Caco-2 (cell line): ENCODE measurements around the gene SLC35G6. TPM values are rescaled to one million over a fixed set of nuclear protein-coding genes. Genes with fewer than 3 reads are reported as not detected.

Source experiments
- BruUV-seq: library from RNA; stranded (reverse); fragments of 400-500 nt; replicated peaks from 2 replicates; lab custom pipeline; 2021; lab: Mats Ljungman, UMichigan
- CTCF ChIA-PET: fragments of 300-600 bp; sonication (Branson Sonifier 250); formaldehyde crosslinking; loops from one replicate; lab custom pipeline; 2022; ENCODE audit warnings: antibody characterized with exemption; lab: Charles Lee
- POLR2A ChIA-PET: fragments of 300-600 bp; sonication (Branson Sonifier 250); formaldehyde crosslinking; loops from one replicate; lab custom pipeline; 2022; ENCODE audit warnings: antibody characterized with exemption; lab: Charles Lee
- DNase-seq, 2 experiments: peaks; one replicate each; pipeline versions ENCODE4 v3.0.0 to v3.0.0-alpha.2; 2020 to 2022
- H3K27me3 ChIP-seq: replicated peaks from 2 replicates; pipeline ENCODE4 v1.6.0; 2011; ENCODE audit warnings: low read length; ENCODE audit not compliant: control insufficient read depth, insufficient read depth
- H3K36me3 ChIP-seq: 2 replicates; pipeline ENCODE4 v1.5.1; 2011; ENCODE audit warnings: low read length; ENCODE audit not compliant: control insufficient read depth, insufficient read depth
- H3K4me1 ChIP-seq: fragments of 250-450 bp; sonication (Bioruptor Pico); 2 replicates; pipeline ENCODE4 v1.5.1; 2020; ENCODE audit warnings: mild to moderate bottlenecking
- H3K4me3 ChIP-seq: 2 replicates; pipeline ENCODE4 v1.5.1; 2011; ENCODE audit warnings: low read depth, mild to moderate bottlenecking, control low read depth, low read length
- H3K9me3 ChIP-seq: fragments of 250-450 bp; sonication (Bioruptor Pico); 2 replicates; pipeline ENCODE4 v1.5.1; 2020; ENCODE audit warnings: mild to moderate bottlenecking, moderate library complexity
- H3K27ac Mint-ChIP-seq: one replicate; pipeline ENCODE4 v1.8.0; 2022; ENCODE audit warnings: mixed read lengths; ENCODE audit not compliant: unreplicated experiment
- H3K27me3 Mint-ChIP-seq: one replicate; pipeline ENCODE4 v1.8.0; 2022; ENCODE audit warnings: mixed read lengths; ENCODE audit not compliant: insufficient read depth, unreplicated experiment
- H3K36me3 Mint-ChIP-seq: one replicate; pipeline ENCODE4 v1.8.0; 2022; ENCODE audit warnings: mild to moderate bottlenecking, mixed read lengths; ENCODE audit not compliant: insufficient read depth, unreplicated experiment
- H3K4me1 Mint-ChIP-seq: one replicate; pipeline ENCODE4 v1.8.0; 2022; ENCODE audit warnings: low read depth, mixed read lengths; ENCODE audit not compliant: unreplicated experiment
- H3K4me3 Mint-ChIP-seq: one replicate; pipeline ENCODE4 v1.8.0; 2022; ENCODE audit warnings: mild to moderate bottlenecking, moderate library complexity, mixed read lengths; ENCODE audit not compliant: unreplicated experiment
- H3K9me3 Mint-ChIP-seq: one replicate; pipeline ENCODE4 v1.8.0; 2022; ENCODE audit warnings: mixed read lengths; ENCODE audit not compliant: unreplicated experiment
- CTCF ChIP-seq, 2 experiments: fragments of 200-600 bp in 1 of 2; IDR thresholded peaks; 1 replicate in 1 of 2; 2 replicates in 1 of 2; pipeline versions ENCODE4 v1.5.1 to v1.8.0; 2011 to 2022; ENCODE audit warnings: antibody characterized with exemption in 1 of 2, control low read depth in 1 of 2, inconsistent platforms in 1 of 2, low read depth in 1 of 2, low read length in 1 of 2, mild to moderate bottlenecking in 1 of 2, moderate library complexity in 1 of 2; ENCODE audit not compliant: insufficient read depth in 1 of 2, severe bottlenecking in 1 of 2, unreplicated experiment in 1 of 2
- intact Hi-C: fragments of 100-400 bp; cut with micrococcal nuclease; formaldehyde crosslinking; loops from one replicate; pipeline ENCODE4 v1.10.0; 2022; ENCODE audit not compliant: unreplicated experiment
- total RNA-seq: library from RNA; stranded (reverse); gene quantifications from 2 replicates; pipeline ENCODE4 v1.2.3, GENCODE V29; 2022

SLC35G6 gene
- total RNA-seq, 1 experiment from 2014 or later = not detected

- ChIA-PET POLR2A (no interaction called here), CTCF (interaction anchor here (1.2 kb wide), 1 partner anchor 53 kb away, joined by 4 read pairs; no protein-coding TSS in a partner anchor)
- no peak for TF ChIP-seq CTCF (IDR thresholded peaks at IDR 0.05; ENCODE audit: insufficient read depth in 1 of 2, low read depth in 1 of 2, low read length in 1 of 2, severe bottlenecking in 1 of 2, unreplicated experiment in 1 of 2)
- Mint-ChIP-seq H3K27me3 (no peaks in the 10 kb centered on the region), H3K27ac (no peak overlapping the region), H3K4me1 (no peaks in the 10 kb centered on the region), H3K4me3 (no peak overlapping the region), H3K36me3 (peaks cover 71% of the 10 kb centered on the region), H3K9me3 (no peaks in the 10 kb centered on the region)
- no peaks in the 10 kb centered on the region for H3K36me3 ChIP-seq
- intact Hi-C loops = no loop called here
- no peaks in the 10 kb centered on the region for H3K27me3 ChIP-seq
- no peak overlapping the region for H3K4me3 ChIP-seq
- H3K4me1 ChIP-seq = no peaks in the 10 kb centered on the region
- H3K9me3 ChIP-seq = no peaks in the 10 kb centered on the region
- BruUV-seq = no TSS peak
- no peak for DNase-seq
Observed at GRCh38 chr17:7508145-7508544, 26.9 kb downstream of the SLC35G6 start.

- Histone ChIP-seq H3K27me3 (no peaks in the 10 kb centered on the region), H3K36me3 (no peaks in the 10 kb centered on the region), H3K4me1 (no peaks in the 10 kb centered on the region), H3K4me3 (no peak overlapping the region), H3K9me3 (no peaks in the 10 kb centered on the region)
- H3K4me3 Mint-ChIP-seq = no peak overlapping the region
- H3K36me3 Mint-ChIP-seq = peaks cover 71% of the 10 kb centered on the region
- BruUV-seq = no TSS peak
- CTCF ChIA-PET = no interaction called here
- no peaks in the 10 kb centered on the region for H3K4me1 Mint-ChIP-seq
- intact Hi-C loops = no loop called here
- no peak for TF ChIP-seq CTCF (IDR thresholded peaks at IDR 0.05; ENCODE audit: insufficient read depth in 1 of 2, low read depth in 1 of 2, low read length in 1 of 2, severe bottlenecking in 1 of 2, unreplicated experiment in 1 of 2)
- H3K9me3 Mint-ChIP-seq = no peaks in the 10 kb centered on the region
- POLR2A ChIA-PET = interaction anchor here (0.6 kb wide), 1 partner anchor 52 kb away, joined by 3 read pairs; no protein-coding TSS in a partner anchor
- H3K27me3 Mint-ChIP-seq = no peaks in the 10 kb centered on the region
- DNase-seq = no peak
- H3K27ac Mint-ChIP-seq = no peak overlapping the region
Observed at GRCh38 chr17:7508846-7509245, 27.6 kb downstream of the SLC35G6 start.

- H3K36me3 Mint-ChIP-seq = peaks cover 66% of the 10 kb centered on the region
- no peak overlapping the region for H3K4me3 Mint-ChIP-seq
- intact Hi-C loops = no loop called here
- H3K27me3 Mint-ChIP-seq = no peaks in the 10 kb centered on the region
- no peak for DNase-seq
- POLR2A ChIA-PET = no interaction called here
- Histone ChIP-seq H3K36me3 (no peaks in the 10 kb centered on the region), H3K9me3 (no peaks in the 10 kb centered on the region), H3K27me3 (no peaks in the 10 kb centered on the region), H3K4me1 (no peaks in the 10 kb centered on the region), H3K4me3 (no peak overlapping the region)
- BruUV-seq = no TSS peak
- H3K4me1 Mint-ChIP-seq = no peaks in the 10 kb centered on the region
- CTCF ChIA-PET = no interaction called here
- no peak for TF ChIP-seq CTCF (IDR thresholded peaks at IDR 0.05; ENCODE audit: insufficient read depth in 1 of 2, low read depth in 1 of 2, low read length in 1 of 2, severe bottlenecking in 1 of 2, unreplicated experiment in 1 of 2)
- no peaks in the 10 kb centered on the region for H3K9me3 Mint-ChIP-seq
- no peak overlapping the region for H3K27ac Mint-ChIP-seq
Observed at GRCh38 chr17:7509937-7510336, 28.7 kb downstream of the SLC35G6 start.
